Stimulated activated CD8-positive, alpha-beta memory T cell treated with anti-CD3 and anti-CD28 coated beads, Interleukin-4, amount 100 ng/mL, for 1 hour (primary cell): ENCODE measurements around the gene DIS3.
A peak's percentile ranks its signal among the peaks of the same experiment; 100 is the strongest.
"Not testable (repeated sequence)": the region's sequence is repeated elsewhere in the genome, so short reads cannot be mapped to it uniquely, and the experiment has no call there.

Source experiments
- DNase-seq, 2 donors: peaks; one replicate each; pipeline ENCODE4 v3.0.0-alpha.2; 2020; ENCODE audit warnings: low read depth in 2 of 2, low spot score in 1 of 2

Gene DIS3

DNA sequence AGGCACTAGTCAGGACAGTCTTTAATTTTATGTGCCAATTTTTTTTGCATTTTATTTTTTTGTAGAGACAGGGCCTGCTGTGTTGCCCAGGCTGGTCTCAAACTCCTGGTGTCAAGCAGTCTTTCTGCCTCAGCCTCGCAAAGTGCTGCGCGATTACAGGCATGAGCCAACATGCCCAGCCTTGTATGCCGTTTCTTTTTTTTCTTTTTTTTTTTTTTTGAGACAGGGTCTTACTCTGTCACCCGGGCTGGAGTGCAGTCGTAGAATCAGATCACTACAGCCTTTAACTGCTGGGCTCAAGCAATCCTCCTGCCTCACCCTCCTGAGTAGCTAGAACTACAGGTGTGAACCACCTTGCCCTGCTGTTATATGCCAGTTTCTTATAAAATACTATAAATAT is 27.6 kb downstream of the DIS3 start:
- DNase-seq, result no peak

DNA sequence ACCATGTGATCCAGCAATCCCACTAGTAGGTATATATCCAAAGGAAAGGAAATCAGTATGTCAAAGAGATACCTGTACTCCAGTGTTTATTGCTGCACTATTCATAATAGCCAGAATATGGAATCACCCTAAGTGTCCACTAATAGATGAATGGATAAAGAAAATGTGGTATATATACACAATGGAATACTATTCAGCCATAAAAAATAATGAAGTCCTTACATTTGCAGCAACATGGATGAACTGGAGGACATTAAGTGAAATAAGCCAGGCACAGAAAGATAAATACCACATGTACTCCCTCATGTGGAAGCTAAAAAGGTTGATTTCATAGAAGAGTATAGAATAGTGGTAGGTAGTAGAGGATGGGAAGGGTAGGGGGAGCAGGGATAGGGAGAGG is 30.5 kb downstream of the DIS3 start:
- DNase-seq, result no peak

DNA sequence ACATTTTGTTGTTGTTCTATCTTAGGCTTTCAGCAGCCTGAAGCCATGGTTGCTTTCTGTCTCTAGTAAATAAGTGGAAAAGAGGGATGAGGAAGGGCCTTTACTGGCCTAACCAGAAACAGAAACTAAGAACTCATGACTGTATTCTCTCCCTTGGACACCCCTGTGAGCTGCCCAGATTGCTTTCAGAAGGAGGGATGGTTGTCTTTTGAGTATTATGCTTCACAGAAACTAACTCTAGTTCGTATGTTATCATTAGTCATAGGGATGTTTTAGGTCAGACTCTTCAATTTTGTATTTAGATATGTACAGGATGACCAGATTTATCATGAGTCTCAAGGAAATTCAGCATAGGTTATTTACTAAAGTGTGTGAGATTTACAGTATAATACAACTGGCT is 36.4 kb downstream of the DIS3 start:
- no peak for DNase-seq

DNA sequence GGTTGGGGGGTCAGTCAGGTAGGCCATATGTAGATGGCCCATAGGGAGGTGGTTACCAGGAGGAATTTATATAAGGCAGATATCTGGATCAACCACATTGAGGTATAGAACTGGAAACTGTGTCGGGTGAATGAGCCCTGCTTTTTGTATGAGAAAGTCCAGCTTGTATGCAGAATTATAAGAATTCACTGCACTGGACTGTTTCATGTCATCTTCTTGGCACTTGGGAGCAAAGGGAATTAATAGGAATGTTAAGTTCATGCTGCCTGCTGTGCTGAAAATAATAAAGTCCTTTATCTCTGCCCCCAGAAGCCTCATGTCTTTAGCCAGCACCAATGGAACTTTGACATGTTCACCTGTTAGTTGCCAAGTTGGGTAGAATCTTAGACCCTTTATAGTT is 41.7 kb downstream of the DIS3 start:
- DNase-seq, result no peak

DNA sequence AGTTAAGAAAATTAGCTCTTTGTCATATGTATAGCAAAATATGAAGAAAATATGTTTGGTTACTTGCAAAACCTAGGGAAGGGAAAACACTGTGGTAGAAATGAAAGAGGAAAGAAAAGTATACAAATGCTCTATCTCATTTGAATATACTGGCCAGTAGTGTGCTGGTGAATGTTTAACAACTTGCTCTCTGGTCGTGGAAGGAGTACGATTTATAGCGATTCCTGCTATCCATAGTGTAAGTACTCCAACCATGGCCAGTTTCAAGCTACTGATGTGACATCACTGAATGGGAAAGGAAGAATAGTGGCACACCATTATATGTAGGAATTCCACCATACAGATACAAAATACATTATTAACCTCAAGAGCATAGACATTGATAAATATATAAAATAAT is 44.7 kb downstream of the DIS3 start:
- no peak for DNase-seq

DNA sequence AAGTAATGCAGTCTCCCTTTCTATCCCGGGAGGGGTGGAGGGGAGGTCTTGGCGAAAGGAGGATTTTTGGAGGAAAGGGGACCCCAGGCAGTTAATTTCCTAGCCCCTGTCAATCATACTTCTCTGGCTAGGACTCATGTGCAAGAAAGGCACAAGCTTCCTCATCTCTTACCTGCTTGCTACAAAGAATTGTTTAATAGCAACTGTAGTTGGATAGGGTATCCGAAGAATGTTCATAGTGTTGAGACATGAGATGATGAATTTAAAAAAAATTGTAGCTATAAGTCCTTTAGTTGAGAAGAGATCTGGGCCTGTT is 53.5 kb downstream of the DIS3 start:
- DNase-seq, result no peak

DNA sequence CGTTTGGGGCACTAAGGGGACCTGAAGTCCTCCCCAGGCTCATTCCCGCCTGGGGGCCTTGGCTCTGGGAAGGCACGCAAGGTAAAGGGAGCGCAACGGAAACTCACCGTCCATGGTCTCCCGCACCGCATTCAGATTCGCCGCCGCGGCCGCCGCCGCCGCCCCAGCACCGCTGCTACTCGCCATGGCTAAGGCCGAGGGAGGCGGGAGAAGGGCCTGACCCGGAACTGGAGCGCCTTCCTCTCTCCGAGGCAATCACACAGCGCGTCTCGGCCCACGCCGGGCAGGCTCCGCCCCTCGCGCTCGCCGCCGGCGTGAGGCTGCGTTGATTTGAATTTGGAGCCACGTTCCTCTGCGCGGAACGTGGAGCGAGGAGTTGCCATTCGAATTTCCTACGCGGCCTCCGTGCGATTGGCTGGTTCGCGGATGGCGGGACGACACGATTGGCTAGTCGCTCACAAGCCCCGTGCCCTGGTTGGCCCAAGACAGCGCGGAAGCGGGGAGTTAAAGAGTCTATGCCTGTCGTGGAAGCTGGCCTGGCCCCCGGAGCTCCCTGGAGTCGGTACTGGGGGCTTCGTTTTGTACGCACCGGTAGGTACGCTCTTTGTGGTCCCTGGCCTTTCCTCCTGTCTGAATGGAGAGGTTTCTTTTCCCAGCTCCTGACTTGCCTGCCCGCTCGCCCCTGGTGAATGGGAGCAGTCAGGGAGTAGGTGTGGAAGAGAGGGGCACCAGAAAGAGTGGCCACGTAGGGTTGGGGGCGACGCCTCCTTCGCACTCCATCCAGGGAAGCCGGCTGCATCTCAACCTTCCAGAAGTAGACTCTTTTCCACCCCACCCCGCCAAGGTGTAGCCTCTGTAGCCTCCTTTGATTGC is 54.0 kb downstream of the DIS3 start, which contains the start of the genes BORA and MZT1:
Gene BORA (plus strand): TSS at position 507 of the 873 bp plus-strand sequence. CDS start 1,018 bp downstream, outside the sequence.
Gene MZT1 (minus strand): TSS at position 213 of the 873 bp plus-strand sequence. CDS start 27 bp downstream, at position 186.
- DNase-seq, result peak; percentile 88 to 89

DNA sequence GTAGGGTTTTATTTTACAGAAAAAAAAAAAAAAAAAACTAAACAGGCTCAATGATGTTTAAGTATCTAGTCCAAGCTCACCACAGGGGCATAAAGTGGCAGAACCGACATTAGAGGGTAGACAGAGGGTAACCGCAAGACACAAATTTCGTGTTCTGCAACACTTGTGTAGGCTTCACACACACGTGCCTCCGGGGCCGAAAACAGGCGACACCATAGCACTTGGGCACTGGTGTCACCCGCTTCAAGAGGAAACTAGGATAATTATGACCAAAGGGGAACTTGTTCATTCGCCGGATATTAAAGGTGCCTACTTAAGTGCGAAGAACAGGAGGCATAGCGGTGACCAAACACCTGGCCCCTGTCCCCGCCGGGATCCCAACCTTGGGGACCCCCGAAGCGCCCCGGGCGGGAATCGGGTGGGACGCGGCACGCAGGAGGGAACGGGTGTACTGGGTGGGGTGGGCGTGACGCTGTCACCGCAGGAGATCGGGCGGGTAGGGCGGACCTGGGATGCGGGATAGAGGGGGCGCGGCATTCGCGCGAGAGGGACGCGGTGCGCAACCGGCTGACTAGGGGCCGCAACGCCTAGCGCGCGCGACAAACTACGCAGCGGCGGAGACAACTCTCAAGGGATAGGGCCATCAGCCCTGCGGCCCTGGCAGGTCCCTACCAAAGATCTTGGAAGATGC is 54.8 kb downstream of the DIS3 start:
- peak; percentile 0 to 15 for DNase-seq

DNA sequence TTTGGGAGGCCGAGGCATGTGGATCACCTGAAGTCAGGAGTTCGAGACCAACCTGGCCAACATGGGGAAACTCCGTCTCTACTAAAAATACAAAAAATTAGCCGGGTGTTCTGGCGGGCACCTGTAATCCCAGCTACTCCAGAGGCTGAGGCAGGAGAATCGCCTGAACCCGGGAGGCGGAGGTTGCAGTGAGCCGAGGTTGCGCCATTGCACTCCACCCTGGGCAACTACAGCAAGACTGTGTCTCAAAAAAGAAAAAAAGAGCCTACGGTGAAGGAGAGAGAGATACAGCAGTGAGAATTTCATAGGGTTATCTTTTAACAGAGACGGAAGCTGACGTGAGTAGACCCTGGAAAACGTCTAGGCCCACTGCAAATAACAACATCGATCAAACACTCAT is 55.5 kb downstream of the DIS3 start:
- DNase-seq, result not testable (repeated sequence)

DNA sequence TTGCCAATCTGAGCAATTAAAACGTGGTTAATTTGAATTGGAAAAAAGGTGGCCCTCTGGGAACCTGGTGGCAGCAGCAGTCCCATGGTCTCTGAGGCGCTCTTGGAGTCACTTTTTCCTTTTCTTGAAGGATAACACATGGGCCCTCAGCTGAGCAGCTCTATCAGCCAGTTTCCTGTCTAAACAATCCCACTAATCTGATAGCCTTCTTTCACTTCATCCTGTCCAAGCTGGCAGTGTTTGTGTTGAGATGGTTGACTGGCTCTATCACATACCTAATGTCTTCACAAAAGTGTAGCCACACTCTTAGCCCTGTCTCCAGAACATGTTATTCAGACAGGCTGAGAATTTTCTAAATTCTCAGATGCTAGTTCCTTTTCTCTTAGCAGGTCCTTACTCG is 64.9 kb downstream of the DIS3 start:
- DNase-seq, result no peak
